ENCODE data around the gene UBE2G2. TPM values are rescaled to one million over a fixed set of nuclear protein-coding genes. Genes with fewer than 3 reads are reported as not detected.
"Not testable (repeated sequence)": the region's sequence is repeated elsewhere in the genome, so short reads cannot be mapped to it uniquely, and the experiment has no call there.

Gene UBE2G2
- polyA plus RNA-seq, 1 experiment: 62.2 TPM

DNA sequence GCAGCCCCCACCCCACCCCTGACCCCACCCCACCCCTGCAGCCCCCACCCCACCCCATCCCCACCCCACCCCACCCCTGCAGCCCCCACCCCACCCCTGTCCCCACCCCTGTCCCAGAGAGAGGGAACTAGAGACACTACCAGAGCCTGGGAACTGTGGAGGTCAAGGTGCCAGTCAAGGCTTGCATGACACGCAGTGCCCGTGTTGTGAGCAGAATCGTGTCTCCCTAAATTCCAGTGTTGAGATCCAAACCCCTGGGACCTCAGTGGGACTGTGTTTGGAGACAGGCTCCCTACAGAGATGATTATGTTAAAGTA lies 34.7 kb upstream of the UBE2G2 start:
- ChIA-PET CTCF (no interaction called here), POLR2A (no interaction called here)
- TF ChIP-seq, protein P1, sequence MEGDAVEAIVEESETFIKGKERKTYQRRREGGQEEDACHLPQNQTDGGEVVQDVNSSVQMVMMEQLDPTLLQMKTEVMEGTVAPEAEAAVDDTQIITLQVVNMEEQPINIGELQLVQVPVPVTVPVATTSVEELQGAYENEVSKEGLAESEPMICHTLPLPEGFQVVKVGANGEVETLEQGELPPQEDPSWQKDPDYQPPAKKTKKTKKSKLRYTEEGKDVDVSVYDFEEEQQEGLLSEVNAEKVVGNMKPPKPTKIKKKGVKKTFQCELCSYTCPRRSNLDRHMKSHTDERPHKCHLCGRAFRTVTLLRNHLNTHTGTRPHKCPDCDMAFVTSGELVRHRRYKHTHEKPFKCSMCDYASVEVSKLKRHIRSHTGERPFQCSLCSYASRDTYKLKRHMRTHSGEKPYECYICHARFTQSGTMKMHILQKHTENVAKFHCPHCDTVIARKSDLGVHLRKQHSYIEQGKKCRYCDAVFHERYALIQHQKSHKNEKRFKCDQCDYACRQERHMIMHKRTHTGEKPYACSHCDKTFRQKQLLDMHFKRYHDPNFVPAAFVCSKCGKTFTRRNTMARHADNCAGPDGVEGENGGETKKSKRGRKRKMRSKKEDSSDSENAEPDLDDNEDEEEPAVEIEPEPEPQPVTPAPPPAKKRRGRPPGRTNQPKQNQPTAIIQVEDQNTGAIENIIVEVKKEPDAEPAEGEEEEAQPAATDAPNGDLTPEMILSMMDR (IDR thresholded peaks at IDR 0.05; ENCODE audit: low read depth, low read length): no peak
- H3K9me3 ChIP-seq (ENCODE audit: control insufficient read depth, insufficient read depth, low read length): no peaks in the 10 kb centered on the region; the same call in 1 of the 2 replicates
- no peak overlapping the region for H3K27ac ChIP-seq (ENCODE audit: low read depth, low read length)
- DNase-seq (ENCODE audit: low read depth, low spot score): no peak
- no peak overlapping the region for H3K4me3 ChIP-seq (ENCODE audit: low read depth, low read length)
- peaks cover 9% of the 10 kb centered on the region for H3K27me3 ChIP-seq (ENCODE audit: control insufficient read depth, insufficient read depth, low read length)

DNA sequence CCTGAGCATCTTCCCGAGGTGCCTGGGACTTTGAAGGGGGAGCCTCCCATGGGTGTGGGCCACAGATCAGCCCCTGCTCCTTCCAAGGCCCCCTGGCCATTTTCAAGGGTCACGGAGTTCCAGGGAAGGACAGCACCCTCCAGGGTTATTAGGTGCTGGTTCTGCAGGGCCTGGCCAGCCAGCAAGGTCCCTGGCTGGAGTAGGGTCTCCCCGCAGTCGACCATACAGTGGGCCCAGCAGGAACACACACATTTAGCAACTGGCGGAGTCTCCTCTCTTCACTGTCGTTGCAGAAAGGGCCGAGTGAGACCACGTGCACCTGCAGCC lies 34.0 kb upstream of the UBE2G2 start:
- TF ChIP-seq, protein P1 (IDR thresholded peaks at IDR 0.05; ENCODE audit: low read depth, low read length): no peak
- DNase-seq (ENCODE audit: low read depth, low spot score): no peak
- Histone ChIP-seq H3K4me3 (ENCODE audit: low read depth, low read length) (no peak overlapping the region), H3K9me3 (ENCODE audit: control insufficient read depth, insufficient read depth, low read length) (no peaks in the 10 kb centered on the region; the same call in 1 of the 2 replicates), H3K27ac (ENCODE audit: low read depth, low read length) (no peak overlapping the region), H3K27me3 (ENCODE audit: control insufficient read depth, insufficient read depth, low read length) (peaks cover 4% of the 10 kb centered on the region)
- ChIA-PET CTCF (no interaction called here), POLR2A (no interaction called here)

- ChIA-PET POLR2A (no interaction called here), CTCF (interaction anchor here (1.0 kb wide), 1 partner anchor 57 kb away, joined by 3 read pairs; no protein-coding TSS in a partner anchor)
- TF ChIP-seq, protein P1 (IDR thresholded peaks at IDR 0.05; ENCODE audit: low read depth, low read length): no peak
- Histone ChIP-seq H3K4me3 (ENCODE audit: low read depth, low read length) (no peak overlapping the region), H3K27ac (ENCODE audit: low read depth, low read length) (no peak overlapping the region), H3K9me3 (ENCODE audit: control insufficient read depth, insufficient read depth, low read length) (no peaks in the 10 kb centered on the region; the same call in 1 of the 2 replicates), H3K27me3 (ENCODE audit: control insufficient read depth, insufficient read depth, low read length) (peaks cover 4% of the 10 kb centered on the region)
- DNase-seq (ENCODE audit: low read depth, low spot score): no peak
Measured at GRCh38 chr21:44834951-44835646, 33.5 kb upstream of the UBE2G2 start.

DNA sequence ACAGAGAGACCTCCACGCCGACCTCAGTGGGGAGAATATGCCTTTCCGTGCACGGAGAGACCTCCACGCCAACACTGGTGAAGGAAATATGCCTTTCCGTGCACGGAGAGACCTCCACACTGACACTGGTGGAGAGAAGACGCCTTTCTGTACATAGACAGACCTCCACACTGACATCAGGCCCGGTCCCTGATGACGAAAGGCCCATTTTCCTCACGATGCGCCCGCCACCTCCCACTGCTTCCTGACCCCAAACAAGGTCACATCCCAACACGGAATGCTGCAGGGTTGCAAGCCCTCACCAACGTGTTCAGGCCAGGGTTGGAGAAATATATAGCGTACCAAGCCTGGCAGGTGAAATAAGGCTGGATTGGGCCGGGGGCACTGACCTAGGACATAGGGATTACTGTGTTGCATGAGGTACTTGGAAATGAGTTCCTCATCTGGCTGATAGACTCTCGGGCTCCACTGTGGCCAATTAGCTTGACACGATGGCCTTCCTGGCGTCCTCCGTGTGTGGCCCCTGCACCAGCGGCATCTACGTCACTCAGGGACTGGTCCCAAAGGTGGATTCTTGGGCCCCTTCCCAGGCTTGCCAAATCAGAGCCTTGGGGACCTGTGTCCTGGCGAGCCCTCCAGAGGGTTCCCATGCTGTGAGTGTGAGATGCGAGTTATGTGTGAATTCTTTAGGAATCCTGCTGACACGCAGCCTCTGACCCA lies 32.8 kb upstream of the UBE2G2 start:
- peaks cover 4% of the 10 kb centered on the region for H3K27me3 ChIP-seq (ENCODE audit: control insufficient read depth, insufficient read depth, low read length)
- H3K27ac ChIP-seq (ENCODE audit: low read depth, low read length): no peak overlapping the region
- H3K9me3 ChIP-seq (ENCODE audit: control insufficient read depth, insufficient read depth, low read length): peaks cover 2% of the 10 kb centered on the region
- DNase-seq (ENCODE audit: low read depth, low spot score): no peak
- no peak overlapping the region for H3K4me3 ChIP-seq (ENCODE audit: low read depth, low read length)
- ChIA-PET CTCF (interaction anchor here (1.0 kb wide), 1 partner anchor 58 kb away, joined by 3 read pairs; no protein-coding TSS in a partner anchor), POLR2A (no interaction called here)
- TF ChIP-seq, protein P1 (IDR thresholded peaks at IDR 0.05; ENCODE audit: low read depth, low read length): no peak

GRCh38 chr21:44833663-44834062 lies 32.0 kb upstream of the UBE2G2 start:
- Histone ChIP-seq H3K27me3 (ENCODE audit: control insufficient read depth, insufficient read depth, low read length) (peaks cover 10% of the 10 kb centered on the region), H3K4me3 (ENCODE audit: low read depth, low read length) (no peak overlapping the region), H3K9me3 (ENCODE audit: control insufficient read depth, insufficient read depth, low read length) (peaks cover 9% of the 10 kb centered on the region), H3K27ac (ENCODE audit: low read depth, low read length) (no peak overlapping the region)
- ChIA-PET POLR2A (no interaction called here), CTCF (no interaction called here)
- DNase-seq (ENCODE audit: low read depth, low spot score): no peak
- TF ChIP-seq, protein P1 (IDR thresholded peaks at IDR 0.05; ENCODE audit: low read depth, low read length): no peak

- DNase-seq (ENCODE audit: low read depth, low spot score); POLR2A ChIA-PET; H3K4me3 ChIP-seq (ENCODE audit: low read depth, low read length); H3K27ac ChIP-seq (ENCODE audit: low read depth, low read length); CTCF ChIA-PET: not testable (repeated sequence)
- Histone ChIP-seq H3K27me3 (ENCODE audit: control insufficient read depth, insufficient read depth, low read length) (peaks cover 11% of the 10 kb centered on the region), H3K9me3 (ENCODE audit: control insufficient read depth, insufficient read depth, low read length) (peaks cover 13% of the 10 kb centered on the region)
Measured at GRCh38 chr21:44832516-44833255, 31.1 kb upstream of the UBE2G2 start.
